GM19463 (cell line): ENCODE results near the gene RAD17.
"Not testable (repeated sequence)": the region's sequence is repeated elsewhere in the genome, so short reads cannot be mapped to it uniquely, and the experiment has no call there.

Experiments used
- ATAC-seq: cut with Tn5 transposase; IDR thresholded peaks from one replicate; pipeline ENCODE4 v1.9.1; 2021; ENCODE audit warnings: mild to moderate bottlenecking, moderate library complexity; ENCODE audit not compliant: unreplicated experiment

The RAD17 gene

GRCh38 chr5:69372394-69372793 lies 2.8 kb downstream of the RAD17 start:
- no peak for ATAC-seq

- peak; percentile 79 for ATAC-seq
Measured at GRCh38 chr5:69374911-69375446, 5.4 kb downstream of the RAD17 start.

GRCh38 chr5:69378376-69378775 lies 8.8 kb downstream of the RAD17 start:
- no peak for ATAC-seq

- no peak for ATAC-seq
Measured at GRCh38 chr5:69404659-69405330, 35.2 kb downstream of the RAD17 start.

- peak; percentile 87 for ATAC-seq
Measured at GRCh38 chr5:69414885-69415583, 45.4 kb downstream of the RAD17 start, which contains the start of gene MARVELD2. TSS of gene MARVELD2 (plus strand) at chr5:69415116. CDS start at chr5:69419386, 4,270 bp downstream.

- no peak for ATAC-seq
Measured at GRCh38 chr5:69415584-69415958, 46.0 kb downstream of the RAD17 start.

GRCh38 chr5:69416180-69416579 lies 46.6 kb downstream of the RAD17 start:
- no peak for ATAC-seq

GRCh38 chr5:69416699-69417098 lies 47.1 kb downstream of the RAD17 start:
- ATAC-seq, result no peak

- no peak for ATAC-seq
Measured at GRCh38 chr5:69418554-69418953, 48.9 kb downstream of the RAD17 start.

- no peak for ATAC-seq
Measured at GRCh38 chr5:69431424-69432303, 62.0 kb downstream of the RAD17 start.

GRCh38 chr5:69432412-69433206 lies 63.0 kb downstream of the RAD17 start:
- ATAC-seq, result peak; percentile 73

- not testable (repeated sequence) for ATAC-seq
Measured at GRCh38 chr5:69435276-69435884, 65.8 kb downstream of the RAD17 start.

GRCh38 chr5:69444127-69444754 lies 74.6 kb downstream of the RAD17 start:
- ATAC-seq, result no peak

GRCh38 chr5:69449511-69449910 lies 79.9 kb downstream of the RAD17 start:
- no peak for ATAC-seq

GRCh38 chr5:69450116-69450515 lies 80.5 kb downstream of the RAD17 start:
- ATAC-seq, result no peak

GRCh38 chr5:69450527-69450926 lies 80.9 kb downstream of the RAD17 start:
- ATAC-seq, result not testable (repeated sequence)

- ATAC-seq, result no peak
Measured at GRCh38 chr5:69451941-69452647, 82.5 kb downstream of the RAD17 start.

GRCh38 chr5:69453487-69453886 lies 83.9 kb downstream of the RAD17 start:
- not testable (repeated sequence) for ATAC-seq
